ENCODE results near the gene KLHL29.

The KLHL29 gene

DNA sequence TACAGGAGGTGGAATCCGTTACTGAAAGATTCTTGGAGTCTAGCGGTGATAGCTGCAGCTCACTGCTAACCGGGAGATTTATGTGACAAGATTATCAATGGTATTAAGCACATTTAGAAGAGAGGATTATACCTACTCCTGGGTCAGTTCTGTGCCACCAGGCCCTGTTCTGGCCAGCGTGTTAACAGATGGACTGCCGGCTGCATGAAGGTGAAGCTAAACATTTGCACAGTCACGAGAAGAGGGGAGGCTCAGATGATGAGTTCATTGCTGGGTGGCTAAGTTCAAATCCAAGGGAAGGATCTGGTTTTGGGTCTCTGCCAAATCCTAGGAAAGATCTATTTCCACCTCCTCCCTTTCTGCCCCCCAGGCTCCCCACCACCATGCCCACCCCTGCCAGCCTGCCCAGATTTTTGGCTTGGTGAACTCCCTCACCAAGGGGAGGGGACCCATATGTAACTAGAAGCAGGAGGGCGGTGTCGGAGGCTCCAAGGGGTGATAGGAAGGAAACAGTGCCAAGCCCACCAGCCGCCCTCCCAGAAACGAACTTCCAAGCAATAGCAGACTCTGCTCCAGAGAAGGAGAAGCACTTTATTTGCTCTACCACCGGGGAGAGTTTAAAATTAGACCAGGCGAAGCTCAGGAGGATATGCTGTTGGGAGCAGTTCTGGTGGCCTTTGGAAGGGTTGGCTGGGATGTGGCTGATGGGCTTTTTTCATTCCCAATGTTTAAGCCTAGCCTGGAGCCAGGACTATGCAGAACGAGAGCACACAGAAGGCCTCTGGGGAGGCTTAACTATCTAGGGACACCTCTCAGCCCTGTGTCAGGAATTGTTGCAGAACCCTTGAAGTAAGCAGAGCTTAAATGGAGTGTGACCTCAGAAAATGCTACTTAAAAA, 200.5 kb downstream of the KLHL29 start:
- no peak for DNase-seq (ENCODE audit: low read depth)
- TF ChIP-seq, protein P1, sequence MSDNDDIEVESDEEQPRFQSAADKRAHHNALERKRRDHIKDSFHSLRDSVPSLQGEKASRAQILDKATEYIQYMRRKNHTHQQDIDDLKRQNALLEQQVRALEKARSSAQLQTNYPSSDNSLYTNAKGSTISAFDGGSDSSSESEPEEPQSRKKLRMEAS (IDR thresholded peaks at IDR 0.05; ENCODE audit: low read depth, low read length): no peak
- TF ChIP-seq, protein P2, sequence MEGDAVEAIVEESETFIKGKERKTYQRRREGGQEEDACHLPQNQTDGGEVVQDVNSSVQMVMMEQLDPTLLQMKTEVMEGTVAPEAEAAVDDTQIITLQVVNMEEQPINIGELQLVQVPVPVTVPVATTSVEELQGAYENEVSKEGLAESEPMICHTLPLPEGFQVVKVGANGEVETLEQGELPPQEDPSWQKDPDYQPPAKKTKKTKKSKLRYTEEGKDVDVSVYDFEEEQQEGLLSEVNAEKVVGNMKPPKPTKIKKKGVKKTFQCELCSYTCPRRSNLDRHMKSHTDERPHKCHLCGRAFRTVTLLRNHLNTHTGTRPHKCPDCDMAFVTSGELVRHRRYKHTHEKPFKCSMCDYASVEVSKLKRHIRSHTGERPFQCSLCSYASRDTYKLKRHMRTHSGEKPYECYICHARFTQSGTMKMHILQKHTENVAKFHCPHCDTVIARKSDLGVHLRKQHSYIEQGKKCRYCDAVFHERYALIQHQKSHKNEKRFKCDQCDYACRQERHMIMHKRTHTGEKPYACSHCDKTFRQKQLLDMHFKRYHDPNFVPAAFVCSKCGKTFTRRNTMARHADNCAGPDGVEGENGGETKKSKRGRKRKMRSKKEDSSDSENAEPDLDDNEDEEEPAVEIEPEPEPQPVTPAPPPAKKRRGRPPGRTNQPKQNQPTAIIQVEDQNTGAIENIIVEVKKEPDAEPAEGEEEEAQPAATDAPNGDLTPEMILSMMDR (IDR thresholded peaks at IDR 0.05; ENCODE audit: low read depth, low read length): no peak
- no peak for TF ChIP-seq MYC (IDR thresholded peaks at IDR 0.05; ENCODE audit: low read depth, low read length)
- TF ChIP-seq POLR2A (IDR thresholded peaks at IDR 0.05; ENCODE audit: extremely low read depth, insufficient read length): no peak
- no peak overlapping the region for H3K4me3 ChIP-seq (ENCODE audit: low read depth, low read length)

DNA sequence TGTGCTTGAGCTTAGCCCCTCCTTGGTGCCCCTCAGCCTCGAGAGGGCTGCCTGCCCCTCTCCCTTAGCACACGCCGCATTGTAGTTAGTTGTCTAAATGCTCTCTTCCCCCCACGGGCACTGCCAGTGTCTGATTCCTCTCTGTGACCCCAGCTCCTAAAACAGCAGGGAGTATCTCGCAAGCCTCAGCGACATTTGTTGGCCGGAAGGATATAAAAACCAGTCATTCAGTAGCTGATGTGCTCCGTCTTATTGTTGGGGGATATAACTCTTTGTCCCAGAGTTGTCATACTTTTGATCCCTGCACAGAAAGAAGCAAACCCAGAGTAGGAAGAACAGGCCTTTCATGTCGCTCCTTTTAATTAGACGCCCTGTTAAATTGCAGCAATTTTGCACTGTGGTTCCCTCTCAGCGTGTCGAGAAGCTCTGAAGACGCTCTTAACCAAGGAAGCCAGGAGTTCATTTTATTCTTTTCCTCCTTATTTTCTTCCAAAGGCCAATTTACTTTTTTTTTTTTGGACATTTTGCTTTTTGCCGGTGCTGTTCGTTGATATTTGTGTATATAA, 201.8 kb downstream of the KLHL29 start:
- no peak for TF ChIP-seq POLR2A (IDR thresholded peaks at IDR 0.05; ENCODE audit: extremely low read depth, insufficient read length)
- no peak for TF ChIP-seq MYC (IDR thresholded peaks at IDR 0.05; ENCODE audit: low read depth, low read length)
- TF ChIP-seq, protein P1 (IDR thresholded peaks at IDR 0.05; ENCODE audit: low read depth, low read length): no peak
- TF ChIP-seq, protein P2 (IDR thresholded peaks at IDR 0.05; ENCODE audit: low read depth, low read length): no peak
- no peak overlapping the region for H3K4me3 ChIP-seq (ENCODE audit: low read depth, low read length)
- peak; percentile 62 for DNase-seq (ENCODE audit: low read depth)

DNA sequence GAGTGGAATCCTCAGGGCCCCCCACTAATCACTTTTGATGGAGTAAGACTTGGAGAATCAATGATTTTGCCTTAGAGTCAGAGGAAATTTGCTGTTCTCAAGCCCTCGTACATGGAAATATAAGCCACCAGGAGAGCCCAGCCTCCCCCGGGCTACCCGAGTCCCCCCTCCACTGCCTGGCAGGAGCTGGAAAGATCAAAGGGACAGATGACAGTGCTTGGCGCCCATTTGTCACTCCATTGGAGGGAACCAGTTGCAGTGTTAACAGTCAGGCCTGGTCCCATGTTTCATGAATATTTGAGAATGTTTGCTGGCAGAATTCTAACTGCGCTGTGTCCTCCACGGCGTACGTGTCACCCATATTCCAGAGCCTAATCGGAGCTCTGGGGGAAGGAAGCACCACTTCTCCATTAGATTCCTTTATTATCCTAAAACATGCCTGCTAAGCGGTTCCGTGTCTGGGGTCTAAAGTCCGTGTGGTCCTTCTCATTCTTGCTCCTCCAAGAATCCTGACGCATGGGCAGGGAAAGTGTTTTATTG, 202.4 kb downstream of the KLHL29 start:
- no peak overlapping the region for H3K4me3 ChIP-seq (ENCODE audit: low read depth, low read length)
- no peak for DNase-seq (ENCODE audit: low read depth)
- TF ChIP-seq, protein P2 (IDR thresholded peaks at IDR 0.05; ENCODE audit: low read depth, low read length): no peak
- no peak for TF ChIP-seq MYC (IDR thresholded peaks at IDR 0.05; ENCODE audit: low read depth, low read length)
- TF ChIP-seq, protein P1 (IDR thresholded peaks at IDR 0.05; ENCODE audit: low read depth, low read length): no peak
- TF ChIP-seq POLR2A (IDR thresholded peaks at IDR 0.05; ENCODE audit: extremely low read depth, insufficient read length): no peak

DNA sequence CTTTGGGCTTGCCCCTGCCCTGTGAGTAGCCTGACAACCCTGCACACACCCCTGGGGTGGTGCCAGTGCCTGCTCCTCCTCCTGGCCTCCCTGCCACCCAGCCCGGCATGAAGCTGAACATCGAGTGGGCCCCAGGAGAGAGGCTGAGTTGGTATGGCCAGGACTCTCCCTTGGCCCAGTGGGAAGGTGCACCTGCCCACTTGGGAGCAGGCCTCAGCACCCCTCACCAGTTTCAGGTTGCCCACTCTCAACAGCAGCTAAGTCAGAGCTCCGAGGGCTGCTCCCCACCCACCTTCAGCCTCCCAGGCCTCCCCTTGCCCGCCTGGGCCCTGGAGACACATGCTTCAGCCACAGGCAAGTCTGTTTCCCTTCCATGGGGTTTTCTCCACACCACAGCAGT, 203.1 kb downstream of the KLHL29 start:
- H3K4me3 ChIP-seq (ENCODE audit: low read depth, low read length): no peak overlapping the region
- TF ChIP-seq POLR2A (IDR thresholded peaks at IDR 0.05; ENCODE audit: extremely low read depth, insufficient read length) (no peak), MYC (IDR thresholded peaks at IDR 0.05; ENCODE audit: low read depth, low read length) (no peak)
- TF ChIP-seq, protein P1 (IDR thresholded peaks at IDR 0.05; ENCODE audit: low read depth, low read length): no peak
- TF ChIP-seq, protein P2 (IDR thresholded peaks at IDR 0.05; ENCODE audit: low read depth, low read length): no peak
- no peak for DNase-seq (ENCODE audit: low read depth)

DNA sequence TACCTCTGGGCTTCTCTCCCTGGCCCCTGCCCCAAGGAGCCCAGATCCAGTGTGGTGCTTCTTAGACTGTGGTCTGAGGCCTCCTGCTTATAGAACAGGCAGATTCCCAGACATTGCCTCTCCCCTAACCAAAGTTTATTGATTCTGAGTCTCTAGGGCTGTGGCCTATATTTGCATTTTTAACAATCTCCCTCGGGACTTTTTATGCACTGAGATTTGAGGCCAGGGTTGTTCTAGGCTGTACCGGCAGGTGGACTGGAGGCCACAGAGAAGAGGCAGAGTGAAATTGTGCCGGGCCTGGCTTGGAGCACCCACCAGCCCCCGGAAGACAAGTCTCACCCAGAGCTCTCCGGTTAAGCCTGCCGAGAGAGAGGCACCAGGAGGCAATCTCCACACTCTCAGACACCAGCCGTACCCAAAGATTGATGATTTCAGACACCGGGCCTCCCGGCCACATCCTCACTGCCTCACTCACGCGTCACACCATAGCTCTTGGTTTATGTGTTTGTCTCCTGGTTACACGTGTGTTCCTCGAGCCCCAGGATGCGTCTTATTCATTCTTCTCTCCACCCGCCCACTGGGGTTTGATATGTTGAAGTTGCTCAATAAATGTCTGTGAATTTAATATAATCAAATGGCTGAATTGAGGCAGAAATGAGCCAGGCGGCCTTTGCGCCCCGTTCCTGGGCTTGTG, 203.7 kb downstream of the KLHL29 start:
- no peak overlapping the region for H3K4me3 ChIP-seq (ENCODE audit: low read depth, low read length)
- TF ChIP-seq, protein P2 (IDR thresholded peaks at IDR 0.05; ENCODE audit: low read depth, low read length): no peak
- TF ChIP-seq, protein P1 (IDR thresholded peaks at IDR 0.05; ENCODE audit: low read depth, low read length): no peak
- no peak for TF ChIP-seq POLR2A (IDR thresholded peaks at IDR 0.05; ENCODE audit: extremely low read depth, insufficient read length)
- TF ChIP-seq MYC (IDR thresholded peaks at IDR 0.05; ENCODE audit: low read depth, low read length): no peak
- DNase-seq (ENCODE audit: low read depth): no peak

Measured in NB4 (cell line).